Mononuclear cell (primary cell): ENCODE data around the gene NTHL1. TPM values are rescaled to one million over a fixed set of nuclear protein-coding genes. Genes with fewer than 3 reads are reported as not detected.
A peak's percentile ranks its signal among the peaks of the same experiment; 100 is the strongest.

Source experiments
- H3K27me3 ChIP-seq: 2 replicates; pipeline ENCODE4 v1.6.0; 2011; ENCODE audit warnings: low read length, control low read depth; ENCODE audit not compliant: insufficient read depth
- H3K4me1 ChIP-seq: 2 replicates; pipeline ENCODE4 v1.5.1; 2011; ENCODE audit warnings: mild to moderate bottlenecking, low read length, control low read depth; ENCODE audit not compliant: insufficient read depth
- H3K4me3 ChIP-seq: 2 replicates; pipeline ENCODE4 v1.5.1; 2011; ENCODE audit warnings: mild to moderate bottlenecking, low read length, moderate library complexity
- H3K9me3 ChIP-seq: 2 replicates; pipeline ENCODE4 v1.5.1; 2011; ENCODE audit warnings: low read depth, mild to moderate bottlenecking, control low read depth, low read length
- total RNA-seq: library from RNA; depleted of rRNA; stranded (reverse); fragments of >200 nt; gene quantifications from one replicate; pipeline ENCODE4 v1.2.3, GENCODE V29; 2012

NTHL1 gene
- total RNA-seq, 1 donor = 3.1 TPM

DNA sequence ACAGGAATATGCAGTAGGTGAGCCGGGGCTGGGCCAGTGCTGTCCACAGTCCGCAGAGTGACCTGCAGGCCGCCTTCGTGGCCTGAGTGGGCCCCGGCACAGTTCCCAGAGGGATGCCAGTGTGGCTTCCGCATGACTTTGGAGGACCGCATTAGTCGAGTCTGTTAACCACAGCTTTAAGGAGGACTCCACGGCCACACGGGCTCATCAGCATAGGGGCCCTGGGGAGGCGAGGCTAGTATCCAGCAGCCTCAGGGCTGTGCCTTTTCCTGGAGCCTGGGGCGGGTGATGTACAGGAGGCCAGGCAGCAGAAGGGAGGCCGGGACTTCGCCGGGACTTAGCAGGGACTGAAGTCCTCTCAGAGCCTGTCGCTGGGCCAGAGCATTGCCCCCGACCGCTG lies 13.4 kb upstream of the NTHL1 start:
- Histone ChIP-seq H3K9me3 (no peaks in the 10 kb centered on the region), H3K4me3 (no peak overlapping the region), H3K27me3 (no peaks in the 10 kb centered on the region)

DNA sequence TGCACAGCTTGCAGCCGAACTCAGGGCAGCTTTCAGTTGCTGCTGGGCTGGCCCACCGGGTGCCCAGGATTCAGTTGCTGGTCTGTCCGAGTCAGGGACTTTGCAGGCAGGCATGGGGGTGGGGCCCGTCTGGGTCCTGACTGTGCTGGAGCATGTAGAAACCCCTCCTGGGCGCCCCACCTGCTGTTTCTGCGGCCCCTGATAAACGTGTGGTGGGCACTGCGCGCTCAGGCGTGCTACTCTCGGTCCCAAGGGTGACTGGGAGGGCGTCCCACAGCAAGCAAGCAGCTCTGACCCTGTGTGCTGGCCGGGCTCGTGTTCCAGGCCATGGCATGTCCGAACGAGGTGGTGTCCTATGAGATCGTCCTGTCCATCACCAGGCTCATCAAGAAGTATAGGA lies 12.7 kb upstream of the NTHL1 start:
- H3K4me1 ChIP-seq = no peaks in the 10 kb centered on the region

More for the DNA sequence above, 13.4 kb upstream of the NTHL1 start:
- no peaks in the 10 kb centered on the region for H3K4me1 ChIP-seq

DNA sequence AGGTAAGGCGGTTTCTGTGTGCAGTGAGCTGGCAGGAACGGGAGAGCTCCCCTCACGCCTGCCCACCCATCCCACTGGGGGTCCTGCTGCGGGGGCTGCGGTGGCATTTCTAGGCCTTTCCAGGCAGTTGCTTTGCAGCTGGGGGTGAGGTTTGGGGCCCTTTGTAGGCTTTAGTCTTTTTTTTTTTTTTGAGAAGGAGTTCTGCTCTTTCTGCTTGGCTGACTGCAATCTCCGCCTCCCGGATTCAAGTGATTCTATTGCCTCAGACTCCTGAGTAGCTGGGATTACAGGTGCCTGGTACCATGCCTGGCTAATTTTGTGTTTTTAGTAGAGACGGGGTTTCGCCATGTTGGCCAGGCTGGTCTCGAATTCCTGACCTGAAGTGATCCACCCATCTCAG lies 11.2 kb upstream of the NTHL1 start:
- Histone ChIP-seq H3K9me3 (no peaks in the 10 kb centered on the region), H3K27me3 (no peaks in the 10 kb centered on the region), H3K4me3 (no peak overlapping the region), H3K4me1 (no peaks in the 10 kb centered on the region)

More for the DNA sequence above, 12.7 kb upstream of the NTHL1 start:
- Histone ChIP-seq H3K27me3 (no peaks in the 10 kb centered on the region), H3K4me3 (no peak overlapping the region), H3K9me3 (no peaks in the 10 kb centered on the region)

DNA sequence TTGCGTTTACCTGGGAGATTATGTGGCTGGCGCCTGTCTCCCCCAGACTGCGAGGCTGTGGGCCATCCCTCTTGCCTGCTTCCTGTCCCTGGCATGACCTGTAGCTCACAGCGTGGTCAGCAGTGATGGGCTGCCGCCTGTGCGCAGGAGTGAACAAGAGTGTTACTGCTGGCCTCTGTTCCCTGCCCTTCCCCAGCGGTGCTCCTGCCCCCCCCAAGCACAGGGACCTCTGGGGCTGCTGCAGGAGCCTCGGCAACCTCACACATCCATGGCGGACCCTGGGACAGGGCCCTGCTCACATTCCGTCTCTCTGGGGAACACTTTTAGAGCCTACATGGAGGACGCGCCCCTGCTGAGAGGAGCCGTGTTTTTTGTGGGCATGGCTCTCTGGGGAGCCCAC lies 10.8 kb upstream of the NTHL1 start:
- Histone ChIP-seq H3K27me3 (no peaks in the 10 kb centered on the region), H3K4me1 (no peaks in the 10 kb centered on the region), H3K9me3 (no peaks in the 10 kb centered on the region), H3K4me3 (no peak overlapping the region)

DNA sequence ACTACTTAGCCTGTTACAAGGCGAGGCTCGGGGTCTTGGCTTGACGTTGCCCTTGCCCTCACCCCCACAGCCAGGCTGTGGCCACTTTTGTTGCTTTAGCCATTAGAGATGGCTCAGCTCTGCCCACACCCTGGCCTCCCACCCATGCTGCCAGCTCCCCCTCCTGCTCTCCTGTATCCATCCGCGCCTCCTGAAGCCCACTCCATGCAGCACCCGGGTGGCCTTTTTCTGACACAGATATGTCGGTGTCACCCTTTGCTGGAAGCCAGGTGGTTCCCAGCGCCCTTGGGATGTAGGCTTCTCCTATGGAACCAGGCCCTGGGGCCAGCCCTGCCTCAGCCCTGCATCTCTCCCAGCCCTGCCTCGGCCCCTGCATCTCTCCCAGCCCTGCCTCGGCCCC lies 9.8 kb upstream of the NTHL1 start:
- no peaks in the 10 kb centered on the region for H3K9me3 ChIP-seq
- H3K4me3 ChIP-seq = no peak overlapping the region
- H3K4me1 ChIP-seq = no peaks in the 10 kb centered on the region
- no peaks in the 10 kb centered on the region for H3K27me3 ChIP-seq

DNA sequence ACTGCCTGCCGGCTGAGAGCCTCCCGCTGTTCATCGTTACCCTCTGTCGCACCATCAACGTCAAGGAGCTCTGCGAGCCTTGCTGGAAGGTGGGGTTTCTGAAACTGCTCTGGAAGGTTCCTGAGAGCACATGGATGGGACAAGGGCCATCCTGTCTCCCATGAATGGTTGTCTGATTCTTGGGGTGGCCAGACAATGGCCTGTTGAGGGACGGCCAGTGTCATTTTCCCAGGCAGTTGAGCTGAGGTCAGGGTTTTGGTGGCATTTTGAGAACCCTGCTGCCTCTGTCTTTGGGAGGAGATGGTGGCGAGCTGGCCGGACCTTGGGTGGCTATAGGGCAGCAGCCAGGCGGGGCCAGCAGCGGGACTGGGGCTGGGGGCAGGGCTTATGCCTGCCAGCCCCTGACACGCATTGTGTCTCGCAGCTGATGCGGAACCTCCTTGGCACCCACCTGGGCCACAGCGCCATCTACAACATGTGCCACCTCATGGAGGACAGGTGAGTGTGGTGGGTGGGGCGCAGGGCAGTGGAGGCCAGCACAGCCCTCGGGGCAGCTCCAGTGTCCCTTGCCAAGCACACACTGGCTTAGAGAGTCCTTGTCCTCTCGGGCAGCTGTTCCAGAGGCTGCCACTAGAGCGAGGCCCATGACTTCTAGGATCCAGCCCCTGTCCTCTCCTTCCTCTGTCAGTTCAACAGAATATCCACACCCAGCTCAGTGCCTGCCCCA lies 9.2 kb upstream of the NTHL1 start:
- no peak overlapping the region for H3K4me3 ChIP-seq
- no peaks in the 10 kb centered on the region for H3K9me3 ChIP-seq
- no peaks in the 10 kb centered on the region for H3K4me1 ChIP-seq
- no peaks in the 10 kb centered on the region for H3K27me3 ChIP-seq

DNA sequence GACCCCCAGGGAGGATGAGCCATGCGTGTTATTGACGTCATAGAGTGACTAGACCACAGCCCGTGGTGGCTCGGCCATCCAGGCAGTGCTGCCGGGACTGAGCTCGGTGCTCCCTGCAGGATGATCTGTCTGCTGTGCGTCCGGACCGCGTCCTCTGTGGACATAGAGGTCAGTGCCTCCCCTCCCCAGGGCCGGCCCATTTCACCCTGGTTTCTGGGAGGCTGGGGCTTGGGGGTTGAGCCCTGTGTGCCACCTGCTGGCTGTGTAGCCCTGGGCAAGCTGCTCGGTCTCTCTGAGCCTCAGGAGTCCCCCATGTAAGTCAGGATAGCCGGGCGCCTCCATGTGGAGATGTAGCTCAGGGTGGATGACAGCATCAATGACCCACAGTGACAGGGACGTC lies 8.4 kb upstream of the NTHL1 start:
- no peak overlapping the region for H3K4me3 ChIP-seq
- H3K9me3 ChIP-seq = no peaks in the 10 kb centered on the region

DNA sequence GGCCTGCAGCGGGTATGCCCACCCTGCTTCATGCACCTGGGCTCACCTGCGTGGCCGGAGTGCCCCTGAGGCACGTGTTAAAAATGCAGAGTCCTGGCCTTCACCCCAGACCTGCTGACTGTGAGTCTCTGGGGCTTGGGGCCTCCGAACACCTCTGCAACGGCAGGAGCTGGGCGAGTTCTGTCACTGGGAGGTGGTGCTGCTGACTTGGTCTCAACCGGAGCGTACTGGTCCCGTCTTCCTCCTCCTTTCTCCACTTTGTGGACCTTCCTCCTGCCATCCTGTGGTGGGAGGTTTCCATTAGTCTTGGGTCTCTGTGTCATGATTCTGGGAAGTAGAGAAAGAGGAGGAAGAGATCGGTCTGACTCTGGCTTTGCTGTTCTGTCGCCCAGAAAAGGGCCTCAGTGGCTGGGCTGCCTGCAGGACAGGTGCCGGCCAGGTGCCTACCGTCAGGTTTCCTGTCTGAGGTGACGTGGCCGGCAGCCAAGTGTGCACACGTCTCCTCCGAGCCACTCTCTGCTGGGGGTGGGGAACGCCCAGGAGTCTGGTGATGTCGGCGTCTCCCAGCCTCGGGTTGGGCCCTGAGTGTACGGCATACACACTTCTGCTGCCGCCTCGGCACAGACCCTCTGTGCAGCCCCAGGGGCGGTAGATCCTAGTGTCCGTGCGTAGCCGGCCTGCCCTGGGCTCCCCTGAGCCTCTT lies 7.1 kb upstream of the NTHL1 start:
- no peak overlapping the region for H3K4me3 ChIP-seq
- no peaks in the 10 kb centered on the region for H3K4me1 ChIP-seq
- no peaks in the 10 kb centered on the region for H3K27me3 ChIP-seq
- no peaks in the 10 kb centered on the region for H3K9me3 ChIP-seq

More for the DNA sequence above, 8.4 kb upstream of the NTHL1 start:
- no peaks in the 10 kb centered on the region for H3K27me3 ChIP-seq
- no peaks in the 10 kb centered on the region for H3K4me1 ChIP-seq

DNA sequence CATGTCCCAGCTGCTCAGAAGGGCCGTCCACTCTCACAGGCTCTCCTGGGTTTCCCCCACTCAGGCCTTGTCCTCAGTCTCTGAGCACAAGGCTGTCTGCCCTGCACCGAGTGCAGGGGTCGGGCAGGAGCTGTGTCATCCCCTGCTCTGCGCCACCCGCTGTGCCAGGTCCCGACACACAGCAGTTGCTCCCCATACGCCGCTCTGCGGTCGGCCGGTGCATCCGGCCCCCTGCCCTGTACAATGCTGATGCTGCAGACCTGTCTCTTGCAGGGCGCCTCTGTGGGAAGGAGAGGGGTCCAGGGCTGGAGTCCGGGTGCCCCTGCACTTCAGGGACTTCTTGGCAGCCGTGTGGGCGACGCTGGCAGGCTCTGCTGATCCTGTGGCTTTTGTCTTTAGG lies 6.3 kb upstream of the NTHL1 start:
- Histone ChIP-seq H3K4me3 (no peak overlapping the region), H3K4me1 (peaks cover 3% of the 10 kb centered on the region), H3K27me3 (no peaks in the 10 kb centered on the region), H3K9me3 (no peaks in the 10 kb centered on the region)

DNA sequence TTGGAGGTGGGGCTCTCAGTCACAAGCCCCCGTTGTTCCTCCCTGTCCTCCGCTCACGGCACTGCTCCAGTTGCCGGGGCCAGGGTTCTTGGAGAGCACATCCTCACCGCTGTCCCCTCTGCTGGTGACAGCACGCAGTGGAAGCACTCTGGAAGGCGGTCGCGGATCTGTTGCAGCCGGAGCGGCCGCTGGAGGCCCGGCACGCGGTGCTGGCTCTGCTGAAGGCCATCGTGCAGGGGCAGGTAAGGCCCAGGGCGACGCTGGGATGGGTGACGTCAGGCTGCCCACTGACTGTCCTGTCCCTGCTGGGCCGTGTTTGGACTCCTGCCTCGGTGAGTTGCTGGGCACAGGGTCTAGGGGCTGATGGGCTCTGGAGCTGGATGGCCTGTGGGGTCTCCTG lies 5.6 kb upstream of the NTHL1 start:
- no peaks in the 10 kb centered on the region for H3K27me3 ChIP-seq
- H3K4me1 ChIP-seq = peaks cover 10% of the 10 kb centered on the region
- no peaks in the 10 kb centered on the region for H3K9me3 ChIP-seq
- no peak overlapping the region for H3K4me3 ChIP-seq

DNA sequence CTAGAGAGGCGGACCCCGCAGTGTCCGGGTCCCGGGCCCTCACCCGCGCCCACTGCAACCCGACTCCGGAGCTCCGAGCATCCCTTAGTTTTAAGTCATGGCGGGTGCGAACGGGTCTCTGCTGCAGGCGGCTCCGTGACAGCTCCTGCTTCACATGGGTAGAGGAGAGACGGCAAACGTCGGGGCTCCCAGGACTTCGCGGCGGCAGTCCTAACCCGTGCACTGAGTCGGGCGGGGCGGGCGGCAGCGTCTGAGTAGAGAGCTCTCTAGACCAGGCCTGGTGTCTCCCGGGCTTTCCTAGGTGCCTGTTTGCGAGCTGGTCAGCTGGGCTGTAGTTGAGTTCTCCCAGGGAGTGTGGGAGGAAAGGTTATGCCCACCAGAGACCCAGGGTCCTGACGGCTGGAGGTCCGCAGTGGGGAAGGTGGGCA lies 496 bp upstream of the NTHL1 start:
- Histone ChIP-seq H3K4me1 (peaks cover 19% of the 10 kb centered on the region), H3K9me3 (no peaks in the 10 kb centered on the region), H3K27me3 (no peaks in the 10 kb centered on the region), H3K4me3 (peak overlapping the region; percentile 76)

DNA sequence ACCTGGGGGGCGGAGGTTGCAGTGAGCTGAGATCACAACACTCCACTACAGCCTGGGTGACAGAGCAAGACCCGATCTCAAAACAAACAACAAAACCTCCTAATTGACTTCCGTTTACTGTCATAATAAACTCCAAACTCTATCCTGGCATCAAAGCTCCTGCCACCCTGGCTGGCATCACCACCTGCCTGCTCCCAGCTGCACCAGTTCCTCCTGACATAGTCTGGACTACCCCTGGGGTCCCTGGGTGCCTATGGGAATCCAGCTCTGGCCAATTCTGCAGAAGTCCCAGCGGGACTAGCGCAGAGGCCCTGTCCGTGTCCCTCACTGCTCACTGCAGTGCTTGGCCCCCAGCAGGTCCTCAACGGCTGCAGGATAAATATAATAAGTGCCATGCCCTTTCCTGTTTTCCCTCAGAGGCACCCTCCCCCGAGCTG lies 723 bp downstream of the NTHL1 start:
- H3K4me3 ChIP-seq = peak overlapping the region; percentile 76
- H3K4me1 ChIP-seq = peaks cover 19% of the 10 kb centered on the region
- H3K9me3 ChIP-seq = no peaks in the 10 kb centered on the region
- no peaks in the 10 kb centered on the region for H3K27me3 ChIP-seq

DNA sequence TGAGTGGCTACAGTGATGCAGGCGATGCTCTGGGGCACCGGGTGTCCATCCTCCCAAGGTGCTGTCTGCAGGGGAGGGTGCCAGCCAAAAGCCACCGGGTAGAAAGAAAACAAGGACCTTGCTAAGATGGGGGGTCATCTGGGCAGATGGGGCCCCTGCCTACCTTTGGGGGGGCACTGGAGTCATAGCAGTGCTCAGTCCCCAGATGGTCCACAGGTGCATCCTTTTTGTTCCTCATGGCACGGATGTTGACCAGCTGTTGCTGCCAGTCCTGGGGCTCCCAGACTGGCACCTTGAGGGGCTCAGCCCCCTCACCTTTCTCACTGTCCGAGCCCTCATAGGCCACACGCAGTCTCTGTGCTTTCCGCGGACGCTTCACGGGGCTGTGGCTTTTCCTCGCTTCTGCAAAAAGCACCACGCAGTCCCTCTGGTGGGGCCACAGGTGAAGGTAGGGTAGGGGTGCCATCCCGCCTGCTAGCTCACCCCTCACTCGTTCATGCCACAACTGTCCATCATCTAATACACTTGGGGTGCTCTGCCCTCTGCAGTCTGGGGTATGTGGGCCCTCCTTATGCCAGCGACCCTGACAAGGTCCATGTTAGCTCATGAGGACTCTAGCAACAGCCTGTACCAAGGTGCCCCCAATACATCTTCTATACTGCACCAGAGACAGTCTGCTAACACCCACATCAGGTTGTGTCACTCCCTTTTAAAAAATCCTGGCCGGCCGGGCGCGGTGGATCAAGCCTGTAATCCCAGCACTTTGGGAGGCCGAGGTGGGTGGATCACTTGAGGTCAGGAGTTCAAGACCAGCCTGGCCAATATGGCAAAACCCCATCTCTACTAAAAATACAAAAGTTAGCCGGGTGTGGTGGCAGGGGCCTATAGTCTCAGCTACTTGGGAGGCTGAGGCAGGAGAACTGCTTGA lies 1.4 kb downstream of the NTHL1 start:
- H3K9me3 ChIP-seq = no peaks in the 10 kb centered on the region
- H3K4me1 ChIP-seq = peaks cover 19% of the 10 kb centered on the region
- H3K4me3 ChIP-seq = no peak overlapping the region
- no peaks in the 10 kb centered on the region for H3K27me3 ChIP-seq

DNA sequence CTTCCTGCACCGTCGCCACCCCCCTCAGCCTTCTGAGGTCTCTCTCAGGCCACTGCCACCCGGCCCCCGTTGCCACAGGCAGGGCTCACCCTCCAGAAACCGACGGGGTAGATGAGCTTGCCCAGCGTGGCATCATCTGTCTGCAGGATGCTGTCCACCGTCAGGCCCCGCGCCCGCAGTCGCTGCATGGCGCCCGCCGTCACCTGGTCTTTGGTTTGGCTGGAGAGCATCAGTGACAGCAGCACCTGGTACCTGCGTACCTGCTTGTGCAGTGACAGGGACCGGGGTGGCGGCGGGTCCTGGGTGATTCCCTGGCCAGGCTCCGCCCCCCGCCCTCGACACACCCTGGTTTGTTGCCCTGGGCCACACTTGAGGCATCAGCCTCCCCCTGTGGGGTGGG lies 3.1 kb downstream of the NTHL1 start:
- Histone ChIP-seq H3K4me1 (peaks cover 19% of the 10 kb centered on the region), H3K4me3 (no peak overlapping the region), H3K27me3 (no peaks in the 10 kb centered on the region), H3K9me3 (no peaks in the 10 kb centered on the region)
